Measurements from ENCODE around the gene NIBAN1. TPM values are rescaled to one million over a fixed set of nuclear protein-coding genes. Genes with fewer than 3 reads are reported as not detected.

Gene NIBAN1
- total and polyA plus RNA-seq, 4 donors = 4.1 to 35.0 (median 12.9) TPM

Small RNA genes lying within 50 kb of the gene (small RNA-seq; reads per million reads assigned to genes)
- gene RNA5SP72 (ENCODE audit: low replicate concordance) = not detected

Other genes starting within 250 kb of the NIBAN1 start
- gene EDEM3, start 219.7 kb downstream of the NIBAN1 start, total RNA-seq = 10 to 100 TPM; 44.2 to 64.9 TPM
- 10 to 100 TPM; 30.8 to 36.8 TPM for gene EDEM3, start 219.7 kb downstream of the NIBAN1 start, polyA plus RNA-seq (ENCODE audit: insufficient read length in 2 of 2)
- gene RNF2, start 71.0 kb upstream of the NIBAN1 start, total RNA-seq = 10 to 100 TPM; 53.5 to 69.9 TPM
- 10 to 100 TPM; 45.0 to 61.7 TPM for gene RNF2, start 71.0 kb upstream of the NIBAN1 start, polyA plus RNA-seq (ENCODE audit: insufficient read length in 2 of 2)
- gene TRMT1L, start 182.4 kb upstream of the NIBAN1 start, total RNA-seq = 10 to 100 TPM; 21.2 to 21.8 TPM
- gene TRMT1L, start 182.4 kb upstream of the NIBAN1 start, polyA plus RNA-seq (ENCODE audit: insufficient read length in 2 of 2) = 10 to 100 TPM; 14.1 to 15.1 TPM
- 10 to 100 TPM; 12.8 to 22.9 TPM for gene SWT1, start 182.7 kb upstream of the NIBAN1 start, total RNA-seq
- 1 to 10 TPM; 6.6 to 8.6 TPM for gene SWT1, start 182.7 kb upstream of the NIBAN1 start, polyA plus RNA-seq (ENCODE audit: insufficient read length in 2 of 2)